HEK293 (cell line): Measurements from ENCODE around the gene GGA3.
A peak's percentile ranks its signal among the peaks of the same experiment; 100 is the strongest.

Experiments
- CTCF ChIA-PET: fragments of 350-600 bp; formaldehyde crosslinking; extraction: SDS; loops from one replicate; lab custom pipeline; 2021; ENCODE audit warnings: antibody characterized with exemption; lab: Yijun Ruan, JAX
- POLR2A ChIA-PET: fragments of 300-600 bp; formaldehyde crosslinking; extraction: SDS; loops from one replicate; lab custom pipeline; 2020; ENCODE audit warnings: antibody characterized with exemption, inconsistent platforms; lab: Yijun Ruan, JAX
- H3K27ac ChIP-seq: fragments of 200-500 bp; sonication (Bioruptor generic); 2 replicates; pipeline ENCODE4 v1.5.1; 2014; ENCODE audit warnings: low read depth, low read length, control low read depth, inconsistent platforms; ENCODE audit errors: extremely low read depth
- H3K36me3 ChIP-seq, 2 experiments: fragments of 200-500 bp in 1 of 2; sonication (Bioruptor generic) in 1 of 2; 1 replicate in 1 of 2; 2 replicates in 1 of 2; pipeline ENCODE4 v1.5.1; 2014 to 2017; ENCODE audit warnings: inconsistent platforms in 2 of 2, low read length in 2 of 2; ENCODE audit not compliant: control insufficient read depth in 2 of 2, insufficient read depth in 1 of 2
- H3K4me1 ChIP-seq: fragments of 200-500 bp; sonication (Bioruptor generic); 2 replicates; pipeline ENCODE4 v1.5.1; 2014; ENCODE audit warnings: mild to moderate bottlenecking, low read length, inconsistent platforms; ENCODE audit not compliant: control insufficient read depth, insufficient read depth
- H3K4me3 ChIP-seq: 2 replicates; pipeline ENCODE4 v1.5.1; 2011; ENCODE audit warnings: low read depth, mild to moderate bottlenecking, control low read depth, low read length, moderate library complexity
- H3K9me3 ChIP-seq: fragments of 200-500 bp; sonication (Bioruptor generic); 2 replicates; pipeline ENCODE4 v1.5.1; 2014; ENCODE audit warnings: low read depth, low read length, inconsistent platforms; ENCODE audit not compliant: control insufficient read depth, insufficient read depth
- HOXA7 ChIP-seq: sonication (generic); formaldehyde crosslinking; IDR thresholded peaks from 2 replicates; pipeline ENCODE4 v1.8.1; 2022; ENCODE audit warnings: missing genetic modification reagents, borderline replicate concordance
- KLF8 ChIP-seq: fragments of 450-650 bp; formaldehyde crosslinking; IDR thresholded peaks from 2 replicates; pipeline ENCODE4 v1.5.1; 2016; ENCODE audit warnings: missing biosample characterization, missing genetic modification characterization
- SP3 ChIP-seq: fragments of 450-650 bp; formaldehyde crosslinking; IDR thresholded peaks from 2 replicates; pipeline ENCODE4 v1.5.1; 2016; ENCODE audit warnings: missing biosample characterization, missing genetic modification characterization
- SP7 ChIP-seq: fragments of 450-650 bp; formaldehyde crosslinking; IDR thresholded peaks from 2 replicates; pipeline ENCODE4 v1.5.1; 2016; ENCODE audit warnings: missing biosample characterization, missing genetic modification characterization
- YY1 ChIP-seq: fragments of 450-650 bp; formaldehyde crosslinking; IDR thresholded peaks from 2 replicates; pipeline ENCODE4 v1.5.1; 2018; ENCODE audit warnings: missing biosample characterization, missing genetic modification characterization
- ZBTB17 ChIP-seq: fragments of 450-650 bp; formaldehyde crosslinking; IDR thresholded peaks from 2 replicates; pipeline ENCODE4 v1.5.1; 2016; ENCODE audit warnings: missing biosample characterization, missing genetic modification characterization
- ZEB2 ChIP-seq: fragments of 450-650 bp; formaldehyde crosslinking; IDR thresholded peaks from 2 replicates; pipeline ENCODE4 v1.5.1; 2016; ENCODE audit warnings: missing biosample characterization, missing genetic modification characterization
- ZFP37 ChIP-seq: fragments of 450-650 bp; formaldehyde crosslinking; IDR thresholded peaks from 2 replicates; pipeline ENCODE4 v1.5.1; 2016; ENCODE audit warnings: missing biosample characterization, missing genetic modification characterization
- ZIC2 ChIP-seq: fragments of 450-650 bp; formaldehyde crosslinking; IDR thresholded peaks from 2 replicates; pipeline ENCODE4 v1.5.1; 2016; ENCODE audit warnings: missing biosample characterization, missing genetic modification characterization
- ZNF112 ChIP-seq: fragments of 450-650 bp; formaldehyde crosslinking; IDR thresholded peaks from 2 replicates; pipeline ENCODE4 v1.5.0; 2017; ENCODE audit warnings: missing biosample characterization, missing genetic modification characterization
- ZNF114 ChIP-seq: fragments of 450-650 bp; formaldehyde crosslinking; IDR thresholded peaks from 2 replicates; pipeline ENCODE4 v1.5.0; 2017; ENCODE audit warnings: missing biosample characterization, missing genetic modification characterization
- ZNF146 ChIP-seq: fragments of 450-650 bp; formaldehyde crosslinking; IDR thresholded peaks from 2 replicates; pipeline ENCODE4 v1.5.1; 2016; ENCODE audit warnings: missing biosample characterization, missing genetic modification characterization
- ZNF155 ChIP-seq: fragments of 450-650 bp; formaldehyde crosslinking; IDR thresholded peaks from 2 replicates; pipeline ENCODE4 v1.5.1; 2016; ENCODE audit warnings: missing biosample characterization, missing genetic modification characterization
- ZNF2 ChIP-seq: fragments of 450-650 bp; formaldehyde crosslinking; IDR thresholded peaks from 2 replicates; pipeline ENCODE4 v1.5.1; 2016; ENCODE audit warnings: missing biosample characterization, missing genetic modification characterization
- ZNF202 ChIP-seq: fragments of 450-650 bp; formaldehyde crosslinking; IDR thresholded peaks from 2 replicates; pipeline ENCODE4 v1.5.1; 2016; ENCODE audit warnings: missing biosample characterization, missing genetic modification characterization, borderline replicate concordance
- ZNF248 ChIP-seq: fragments of 450-650 bp; formaldehyde crosslinking; IDR thresholded peaks from 2 replicates; pipeline ENCODE4 v1.5.1; 2017; ENCODE audit warnings: missing biosample characterization, missing genetic modification characterization
- ZNF26 ChIP-seq: fragments of 450-650 bp; formaldehyde crosslinking; IDR thresholded peaks from 2 replicates; pipeline ENCODE4 v1.5.1; 2016; ENCODE audit warnings: missing biosample characterization, missing genetic modification characterization
- ZNF341 ChIP-seq: fragments of 450-650 bp; formaldehyde crosslinking; IDR thresholded peaks from 2 replicates; pipeline ENCODE4; 2016; ENCODE audit warnings: low read depth, missing biosample characterization, missing genetic modification characterization
- ZNF423 ChIP-seq: fragments of 450-650 bp; formaldehyde crosslinking; IDR thresholded peaks from 2 replicates; pipeline ENCODE4 v1.5.1; 2016; ENCODE audit warnings: missing biosample characterization, missing genetic modification characterization
- ZNF48 ChIP-seq: fragments of 450-650 bp; formaldehyde crosslinking; IDR thresholded peaks from 2 replicates; pipeline ENCODE4 v1.5.1; 2016; ENCODE audit warnings: missing biosample characterization, missing genetic modification characterization
- ZNF501 ChIP-seq: fragments of 450-650 bp; formaldehyde crosslinking; IDR thresholded peaks from 2 replicates; pipeline ENCODE4 v1.5.1; 2016; ENCODE audit warnings: missing biosample characterization, missing genetic modification characterization
- ZNF529 ChIP-seq: fragments of 450-650 bp; formaldehyde crosslinking; IDR thresholded peaks from 2 replicates; pipeline ENCODE4 v1.5.1; 2017; ENCODE audit warnings: missing genetic modification characterization, missing biosample characterization; ENCODE audit not compliant: insufficient replicate concordance
- ZNF549 ChIP-seq: fragments of 450-650 bp; IDR thresholded peaks from 2 replicates; pipeline ENCODE4 v1.5.1; 2018; ENCODE audit warnings: missing biosample characterization, missing genetic modification characterization, mild to moderate bottlenecking, inconsistent platforms, moderate library complexity
- ZNF610 ChIP-seq: fragments of 450-650 bp; formaldehyde crosslinking; IDR thresholded peaks from 2 replicates; pipeline ENCODE4 v1.5.1; 2016; ENCODE audit warnings: missing biosample characterization, missing genetic modification characterization, borderline replicate concordance
- ZNF629 ChIP-seq: fragments of 450-650 bp; formaldehyde crosslinking; IDR thresholded peaks from 2 replicates; pipeline ENCODE4 v1.5.1; 2017; ENCODE audit warnings: missing biosample characterization, missing genetic modification characterization
- ZNF660 ChIP-seq: fragments of 450-650 bp; IDR thresholded peaks from 2 replicates; pipeline ENCODE4 v1.5.1; 2018; ENCODE audit warnings: missing biosample characterization, mild to moderate bottlenecking, missing genetic modification characterization
- ZNF670 ChIP-seq: fragments of 450-650 bp; formaldehyde crosslinking; IDR thresholded peaks from 2 replicates; pipeline ENCODE4 v1.5.1; 2016; ENCODE audit warnings: missing biosample characterization, missing genetic modification characterization, low read depth
- ZNF843 ChIP-seq: fragments of 450-650 bp; formaldehyde crosslinking; IDR thresholded peaks from 2 replicates; pipeline ENCODE4 v1.5.1; 2016; ENCODE audit warnings: missing biosample characterization, missing genetic modification characterization
- ZSCAN23 ChIP-seq: fragments of 450-650 bp; formaldehyde crosslinking; IDR thresholded peaks from 2 replicates; pipeline ENCODE4 v1.5.1; 2016; ENCODE audit warnings: missing biosample characterization, missing genetic modification characterization
- ZSCAN30 ChIP-seq: fragments of 450-650 bp; IDR thresholded peaks from 2 replicates; pipeline ENCODE4 v1.5.1; 2018; ENCODE audit warnings: missing biosample characterization, mild to moderate bottlenecking, missing genetic modification characterization, moderate library complexity
- TF ChIP-seq, protein P1 (sequence below): fragments of 450-650 bp; formaldehyde crosslinking; IDR thresholded peaks from 2 replicates; pipeline ENCODE4 v1.5.1; 2016; ENCODE audit warnings: missing biosample characterization, missing genetic modification characterization
- TF ChIP-seq, protein P2 (sequence below): fragments of 450-650 bp; formaldehyde crosslinking; IDR thresholded peaks from 2 replicates; pipeline ENCODE4 v1.5.1; 2017; ENCODE audit warnings: missing biosample characterization, missing genetic modification characterization

GGA3 gene

DNA sequence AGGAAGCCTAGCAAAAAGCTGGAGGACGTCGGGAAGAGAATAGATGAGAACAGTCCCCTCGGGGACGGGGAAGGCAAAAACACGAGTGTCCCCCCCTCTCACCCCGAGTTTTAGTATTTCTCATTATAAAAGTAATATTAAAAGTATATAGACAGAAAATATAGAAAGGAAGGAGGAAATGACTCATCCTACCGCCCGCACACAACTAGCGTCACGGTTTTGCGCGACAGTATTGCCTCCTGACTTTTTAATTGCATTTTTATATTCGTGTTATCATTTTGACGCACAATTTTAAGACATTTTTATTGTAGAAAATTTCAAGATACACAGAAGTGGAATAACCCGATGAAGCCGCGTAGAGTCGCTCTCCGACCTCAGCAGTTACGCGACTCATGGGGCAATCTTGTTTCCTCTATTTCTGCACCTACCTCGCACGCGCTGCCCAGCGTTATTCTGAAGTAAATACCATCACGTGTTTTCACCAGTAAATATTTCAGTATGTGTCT is 28.5 kb upstream of the GGA3 start (continued):
- TF ChIP-seq ZNF26 (tag by site-specific recombination): no peak
- TF ChIP-seq ZIC2 (tag by site-specific recombination): no peak
- TF ChIP-seq ZNF423 (tag by site-specific recombination): no peak
- TF ChIP-seq ZNF501 (tag by site-specific recombination): no peak

DNA sequence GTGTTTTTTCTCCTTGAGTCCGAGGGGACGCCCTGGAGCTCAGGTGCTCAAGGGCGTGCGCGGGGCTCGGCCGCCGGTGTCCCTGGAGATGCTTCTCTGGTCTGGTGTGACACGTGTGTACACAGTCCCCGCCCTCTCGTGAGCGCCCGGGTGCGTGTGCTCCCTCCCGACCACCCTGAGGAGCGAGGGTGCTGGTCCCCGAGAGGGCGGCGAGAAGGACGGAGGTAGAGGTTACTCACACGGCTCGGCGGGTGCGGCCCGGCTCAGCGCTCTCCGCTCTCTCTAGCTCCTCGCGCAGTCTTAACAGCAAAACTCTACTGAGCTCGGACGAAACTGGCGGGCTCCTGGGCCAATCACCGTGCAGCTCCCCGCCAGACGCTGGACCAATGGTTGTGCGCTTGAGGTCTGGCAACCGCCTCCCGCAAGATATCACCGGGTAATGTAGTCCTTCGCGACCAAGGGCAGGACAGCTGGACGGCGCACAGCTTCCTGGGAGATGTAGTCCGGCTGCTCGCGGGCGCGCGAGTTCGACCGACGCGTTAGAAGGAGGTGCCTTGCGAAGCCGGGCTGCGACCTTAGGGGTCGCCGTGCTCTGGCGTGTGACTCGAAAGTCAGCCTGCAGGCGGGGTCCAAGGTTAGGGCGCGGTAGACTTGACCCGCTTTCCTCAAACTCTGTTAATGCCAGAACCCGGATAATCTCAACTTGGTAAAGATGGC is 27.9 kb upstream of the GGA3 start, which contains the start of gene SLC25A19:
Gene SLC25A19 (minus strand): TSS at position 319 of the 717 bp plus-strand sequence. CDS start 2,669 bp downstream, outside the sequence.
- peak within 1 kb of the TSS; percentile 79 for H3K4me3 ChIP-seq
- H3K36me3 ChIP-seq: peaks cover 10 to 21% of the 10 kb centered on the region in 2 experiments
- peak within 1 kb of the TSS; percentile 79 for H3K27ac ChIP-seq
- ChIA-PET POLR2A (interaction anchor here (0.6 to 2.7 kb wide), 55 partner anchors 9 to 567 kb away, joined by 3 to 111 read pairs (median 5); partner anchors contain the start of genes ARMC7, CDR2L, FDXR and GGA3), CTCF (interaction anchor here (0.6 to 2.2 kb wide), 19 partner anchors 9 to 194 kb away, joined by 3 to 22 read pairs (median 4); partner anchors contain the start of genes MIF4GD and MRPS7)
- H3K4me1 ChIP-seq: peaks cover 4% of the 10 kb centered on the region; the same call in 1 of the 2 replicates
- no peaks in the 10 kb centered on the region for H3K9me3 ChIP-seq
- peak; percentile 12; the same call in 1 of the 2 replicates for TF ChIP-seq ZNF660 (tag by site-specific recombination)
- TF ChIP-seq ZNF248 (tag by site-specific recombination): no peak
- TF ChIP-seq, protein P1, sequence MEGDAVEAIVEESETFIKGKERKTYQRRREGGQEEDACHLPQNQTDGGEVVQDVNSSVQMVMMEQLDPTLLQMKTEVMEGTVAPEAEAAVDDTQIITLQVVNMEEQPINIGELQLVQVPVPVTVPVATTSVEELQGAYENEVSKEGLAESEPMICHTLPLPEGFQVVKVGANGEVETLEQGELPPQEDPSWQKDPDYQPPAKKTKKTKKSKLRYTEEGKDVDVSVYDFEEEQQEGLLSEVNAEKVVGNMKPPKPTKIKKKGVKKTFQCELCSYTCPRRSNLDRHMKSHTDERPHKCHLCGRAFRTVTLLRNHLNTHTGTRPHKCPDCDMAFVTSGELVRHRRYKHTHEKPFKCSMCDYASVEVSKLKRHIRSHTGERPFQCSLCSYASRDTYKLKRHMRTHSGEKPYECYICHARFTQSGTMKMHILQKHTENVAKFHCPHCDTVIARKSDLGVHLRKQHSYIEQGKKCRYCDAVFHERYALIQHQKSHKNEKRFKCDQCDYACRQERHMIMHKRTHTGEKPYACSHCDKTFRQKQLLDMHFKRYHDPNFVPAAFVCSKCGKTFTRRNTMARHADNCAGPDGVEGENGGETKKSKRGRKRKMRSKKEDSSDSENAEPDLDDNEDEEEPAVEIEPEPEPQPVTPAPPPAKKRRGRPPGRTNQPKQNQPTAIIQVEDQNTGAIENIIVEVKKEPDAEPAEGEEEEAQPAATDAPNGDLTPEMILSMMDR (tag by site-specific recombination): peak; percentile 90
- TF ChIP-seq, protein P2, sequence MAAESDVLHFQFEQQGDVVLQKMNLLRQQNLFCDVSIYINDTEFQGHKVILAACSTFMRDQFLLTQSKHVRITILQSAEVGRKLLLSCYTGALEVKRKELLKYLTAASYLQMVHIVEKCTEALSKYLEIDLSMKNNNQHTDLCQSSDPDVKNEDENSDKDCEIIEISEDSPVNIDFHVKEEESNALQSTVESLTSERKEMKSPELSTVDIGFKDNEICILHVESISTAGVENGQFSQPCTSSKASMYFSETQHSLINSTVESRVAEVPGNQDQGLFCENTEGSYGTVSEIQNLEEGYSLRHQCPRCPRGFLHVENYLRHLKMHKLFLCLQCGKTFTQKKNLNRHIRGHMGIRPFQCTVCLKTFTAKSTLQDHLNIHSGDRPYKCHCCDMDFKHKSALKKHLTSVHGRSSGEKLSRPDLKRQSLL (tag by site-specific recombination): peak; percentile 77; the same call in 1 of the 2 replicates
- TF ChIP-seq ZNF629 (tag by site-specific recombination): no peak; the same call in 1 of the 2 replicates
- TF ChIP-seq ZFP37 (tag by site-specific recombination): no peak
- TF ChIP-seq ZSCAN23 (tag by site-specific recombination): peak; percentile 54; the same call in 1 of the 2 replicates
- TF ChIP-seq YY1 (tag by site-specific recombination): peak; percentile 71; the same call in 1 of the 2 replicates
- no peak for TF ChIP-seq ZNF112 (tag by site-specific recombination)
- TF ChIP-seq ZNF423 (tag by site-specific recombination): peak; percentile 80
- TF ChIP-seq ZNF341: no peak; the same call in none of the 2 replicates
- TF ChIP-seq ZSCAN30 (tag by site-specific recombination): peak; percentile 61
- TF ChIP-seq ZNF529: no peak
- TF ChIP-seq HOXA7 (CRISPR knock-in tag): no peak
- TF ChIP-seq ZNF549 (tag by site-specific recombination): no peak
- no peak for TF ChIP-seq ZNF48 (tag by site-specific recombination)
- TF ChIP-seq ZNF670 (tag by site-specific recombination): no peak
- peak; percentile 57; the same call in 1 of the 2 replicates for TF ChIP-seq ZNF610
- TF ChIP-seq SP3 (tag by site-specific recombination): peak; percentile 93
- TF ChIP-seq ZNF2: peak; percentile 69
- TF ChIP-seq ZEB2 (tag by site-specific recombination): peak; percentile 74; the same call in 1 of the 2 replicates
- no peak for TF ChIP-seq ZNF155 (tag by site-specific recombination)
- peak; percentile 96 for TF ChIP-seq ZBTB17
- no peak for TF ChIP-seq ZNF146 (tag by site-specific recombination)
- peak; percentile 61 for TF ChIP-seq ZNF843
- no peak; the same call in 1 of the 2 replicates for TF ChIP-seq KLF8 (tag by site-specific recombination)
- TF ChIP-seq ZNF114 (tag by site-specific recombination): no peak
- TF ChIP-seq SP7: peak; percentile 54; the same call in 1 of the 2 replicates
- no peak for TF ChIP-seq ZNF202 (tag by site-specific recombination)
